H9 (cell line): Measurements from ENCODE around the gene OR9Q1. TPM values are rescaled to one million over a fixed set of nuclear protein-coding genes. Genes with fewer than 3 reads are reported as not detected.

Experiments
- DNase-seq: peaks from one replicate; pipeline ENCODE4 v3.0.0-alpha.2; 2017
- H2AFZ ChIP-seq: one replicate; pipeline ENCODE4 v1.6.1; 2013; ENCODE audit warnings: mild to moderate bottlenecking, low read length, control low read depth, moderate library complexity
- H2AK5ac ChIP-seq: 2 replicates; pipeline ENCODE4 v1.6.1; 2013; ENCODE audit warnings: low read length, control low read depth, mixed read lengths; ENCODE audit not compliant: insufficient read length
- H2BK120ac ChIP-seq: one replicate; pipeline ENCODE4 v1.6.1; 2013; ENCODE audit warnings: low read depth, mild to moderate bottlenecking, low read length, control low read depth, inconsistent platforms; ENCODE audit not compliant: poor library complexity, severe bottlenecking
- H2BK12ac ChIP-seq: 2 replicates; pipeline ENCODE4 v1.6.1; 2013; ENCODE audit warnings: low read length, control low read depth, mixed read lengths, low read depth; ENCODE audit not compliant: insufficient read length
- H2BK15ac ChIP-seq: 2 replicates; pipeline ENCODE4 v1.6.1; 2013; ENCODE audit warnings: low read depth, low read length, control low read depth
- H2BK20ac ChIP-seq: one replicate; pipeline ENCODE4 v1.6.1; 2013; ENCODE audit warnings: low read depth, mild to moderate bottlenecking, low read length, control low read depth, inconsistent platforms; ENCODE audit not compliant: poor library complexity, severe bottlenecking
- H2BK5ac ChIP-seq: 2 replicates; pipeline ENCODE4 v1.6.1; 2013; ENCODE audit warnings: low read length, control low read depth, mixed read lengths; ENCODE audit not compliant: insufficient read length
- H3K14ac ChIP-seq: 2 replicates; pipeline ENCODE4 v1.6.1; 2013; ENCODE audit warnings: low read length, control low read depth; ENCODE audit not compliant: insufficient read depth
- H3K18ac ChIP-seq: 2 replicates; pipeline ENCODE4 v1.6.1; 2013; ENCODE audit warnings: low read depth, mild to moderate bottlenecking, mixed read lengths, low read length, control low read depth; ENCODE audit not compliant: insufficient read length
- H3K23ac ChIP-seq: 2 replicates; pipeline ENCODE4 v1.6.1; 2013; ENCODE audit warnings: low read length, control low read depth, mixed read lengths, low read depth; ENCODE audit not compliant: insufficient read length
- H3K23me2 ChIP-seq: 2 replicates; pipeline ENCODE4 v1.6.1; 2013; ENCODE audit warnings: low read depth, mild to moderate bottlenecking, mixed read lengths, low read length, control low read depth; ENCODE audit not compliant: insufficient read length, poor library complexity, severe bottlenecking
- H3K27ac ChIP-seq: 2 replicates; pipeline ENCODE4 v1.5.1; 2013; ENCODE audit warnings: low read length, control low read depth, mixed read lengths, low read depth; ENCODE audit not compliant: insufficient read length
- H3K27me3 ChIP-seq: 2 replicates; pipeline ENCODE4 v1.6.1; 2013; ENCODE audit warnings: low read length, control low read depth, inconsistent platforms; ENCODE audit not compliant: insufficient read depth
- H3K4ac ChIP-seq: 2 replicates; pipeline ENCODE4 v1.6.1; 2013; ENCODE audit warnings: low read depth, mild to moderate bottlenecking, control low read depth, inconsistent platforms, low read length, moderate library complexity
- H3K4me1 ChIP-seq: 2 replicates; pipeline ENCODE4 v1.6.1; 2013; ENCODE audit warnings: low read length, control low read depth, inconsistent platforms; ENCODE audit not compliant: insufficient read depth
- H3K4me2 ChIP-seq: 2 replicates; pipeline ENCODE4 v1.6.1; 2013; ENCODE audit warnings: low read length, control low read depth, mixed read lengths; ENCODE audit not compliant: insufficient read length, insufficient read depth
- H3K56ac ChIP-seq: 2 replicates; pipeline ENCODE4 v1.6.1; 2013; ENCODE audit warnings: low read depth, mild to moderate bottlenecking, mixed read lengths, low read length, control low read depth; ENCODE audit not compliant: insufficient read length
- H3K79me1 ChIP-seq: 2 replicates; pipeline ENCODE4 v1.6.1; 2013; ENCODE audit warnings: low read depth, mild to moderate bottlenecking, moderate library complexity, low read length, control low read depth, inconsistent platforms; ENCODE audit not compliant: insufficient read depth, poor library complexity, severe bottlenecking
- H3K79me2 ChIP-seq: 2 replicates; pipeline ENCODE4 v1.6.1; 2013; ENCODE audit warnings: low read length, control low read depth, inconsistent platforms; ENCODE audit not compliant: insufficient read depth
- H3K9ac ChIP-seq: 2 replicates; pipeline ENCODE4 v1.6.1; 2013; ENCODE audit warnings: low read length, control low read depth, mixed read lengths; ENCODE audit not compliant: insufficient read length; ENCODE audit errors: extremely low read depth
- H3K9me3 ChIP-seq: one replicate; pipeline ENCODE4 v1.6.1; 2013; ENCODE audit warnings: low read depth, low read length, inconsistent platforms; ENCODE audit not compliant: control insufficient read depth
- H3T11ph ChIP-seq: one replicate; pipeline ENCODE4 v1.6.1; 2013; ENCODE audit warnings: mild to moderate bottlenecking, low read length, control low read depth, inconsistent platforms
- H4K20me1 ChIP-seq: one replicate; pipeline ENCODE4 v1.6.1; 2013; ENCODE audit not compliant: control insufficient read depth, insufficient read length, insufficient read depth
- H4K5ac ChIP-seq: 2 replicates; pipeline ENCODE4 v1.6.1; 2013; ENCODE audit warnings: low read depth, mild to moderate bottlenecking, mixed read lengths, low read length, control low read depth; ENCODE audit not compliant: insufficient read length
- H4K8ac ChIP-seq: replicated peaks from 2 replicates; pipeline ENCODE4 v1.6.1; 2013; ENCODE audit warnings: low read length, control low read depth, mixed read lengths, low read depth; ENCODE audit not compliant: insufficient read length
- H4K91ac ChIP-seq: 2 replicates; pipeline ENCODE4 v1.6.1; 2013; ENCODE audit warnings: low read depth, mild to moderate bottlenecking, moderate library complexity, mixed read lengths, low read length, control low read depth; ENCODE audit not compliant: insufficient read length
- H3K27ac Mint-ChIP-seq, 3 experiments: 2 replicates in 2 of 3; 3 replicates in 1 of 3; pipeline ENCODE4 v1.8.0; 2020 to 2021; ENCODE audit warnings: mixed read lengths in 3 of 3, mild to moderate bottlenecking in 1 of 3, moderate library complexity in 1 of 3
- H3K27me3 Mint-ChIP-seq: 2 replicates; pipeline ENCODE4 v1.8.0; 2021; ENCODE audit warnings: low read depth, mild to moderate bottlenecking, moderate library complexity, mixed read lengths
- H3K36me3 Mint-ChIP-seq, 3 experiments: 2 replicates in 2 of 3; 3 replicates in 1 of 3; pipeline ENCODE4 v1.8.0; 2020 to 2021; ENCODE audit warnings: low read depth in 3 of 3, mixed read lengths in 3 of 3; ENCODE audit not compliant: insufficient read depth in 1 of 3
- H3K4me1 Mint-ChIP-seq, 2 experiments: 2 replicates each; pipeline ENCODE4 v1.8.0; 2020; ENCODE audit warnings: mixed read lengths in 2 of 2
- H3K4me3 Mint-ChIP-seq, 2 experiments: 2 replicates in 1 of 2; 3 replicates in 1 of 2; pipeline ENCODE4 v1.8.0; 2020 to 2021; ENCODE audit warnings: mild to moderate bottlenecking in 2 of 2, mixed read lengths in 2 of 2, moderate library complexity in 1 of 2
- H3K9me3 Mint-ChIP-seq, 2 experiments: 2 replicates in 1 of 2; 3 replicates in 1 of 2; pipeline ENCODE4 v1.8.0; 2020; ENCODE audit warnings: mild to moderate bottlenecking in 2 of 2, mixed read lengths in 2 of 2, moderate library complexity in 1 of 2
- WGBS: extraction: QIAGEN DNeasy Blood & Tissue Kit; methylation state at CpG from one replicate; pipeline ENCODE4 v1.1.7; 2013; ENCODE audit warnings: missing lambda C conversion rate, low lambda C conversion rate, mixed read lengths; ENCODE audit not compliant: insufficient read length; ENCODE audit errors: extremely low coverage; 5-methylcytosine and 5-hydroxymethylcytosine counted together
- total RNA-seq: library from RNA; stranded (reverse); gene quantifications from 2 replicates; pipeline ENCODE4 v1.2.1, GENCODE V29; 2021
- TF ChIP-seq, protein P1 (sequence below): fragments of 200-600 bp; sonication (generic); conservative IDR thresholded peaks from 3 replicates; pipeline ENCODE4 v1.8.0; 2021; ENCODE audit warnings: antibody characterized with exemption, mild to moderate bottlenecking

OR9Q1 gene
- total RNA-seq, 1 experiment from 2014 or later = not detected

DNA sequence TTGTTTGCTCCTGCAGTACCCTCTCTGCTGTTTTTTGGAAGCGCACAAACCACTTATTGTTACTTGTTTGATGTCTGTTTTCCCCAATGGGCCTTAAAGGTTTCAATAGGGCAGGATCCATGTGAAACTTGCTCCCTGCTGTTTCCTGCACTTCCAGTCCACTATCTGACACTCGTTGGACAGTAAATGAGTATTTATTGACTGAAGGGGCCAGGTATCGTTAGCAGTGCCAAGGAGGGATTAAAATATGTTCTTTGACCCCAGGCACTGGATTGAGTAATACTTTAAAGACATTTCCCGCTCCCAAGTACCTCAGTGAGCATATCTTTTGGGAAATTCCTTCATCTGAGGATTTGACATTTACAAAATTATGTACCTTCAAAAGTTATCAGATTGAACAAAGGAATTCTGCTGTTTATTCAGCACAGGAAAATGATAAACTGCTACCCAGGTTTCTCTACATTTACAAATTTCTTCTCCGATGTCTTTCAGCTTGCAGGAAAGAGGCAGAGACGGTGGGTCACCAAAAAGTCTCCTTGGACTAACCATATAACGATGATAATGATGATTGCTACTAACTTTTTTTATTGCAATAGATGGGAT, 141.9 kb downstream of the OR9Q1 start:
- no peaks in the 10 kb centered on the region; a peak in 2 of 5 replicates for H3K9me3 Mint-ChIP-seq
- no peak overlapping the region for H3K23ac ChIP-seq
- H3K4me2 ChIP-seq = no peak overlapping the region
- no peak overlapping the region for H3K27ac Mint-ChIP-seq
- no peak overlapping the region for H3K9ac ChIP-seq
- TF ChIP-seq, protein P1, sequence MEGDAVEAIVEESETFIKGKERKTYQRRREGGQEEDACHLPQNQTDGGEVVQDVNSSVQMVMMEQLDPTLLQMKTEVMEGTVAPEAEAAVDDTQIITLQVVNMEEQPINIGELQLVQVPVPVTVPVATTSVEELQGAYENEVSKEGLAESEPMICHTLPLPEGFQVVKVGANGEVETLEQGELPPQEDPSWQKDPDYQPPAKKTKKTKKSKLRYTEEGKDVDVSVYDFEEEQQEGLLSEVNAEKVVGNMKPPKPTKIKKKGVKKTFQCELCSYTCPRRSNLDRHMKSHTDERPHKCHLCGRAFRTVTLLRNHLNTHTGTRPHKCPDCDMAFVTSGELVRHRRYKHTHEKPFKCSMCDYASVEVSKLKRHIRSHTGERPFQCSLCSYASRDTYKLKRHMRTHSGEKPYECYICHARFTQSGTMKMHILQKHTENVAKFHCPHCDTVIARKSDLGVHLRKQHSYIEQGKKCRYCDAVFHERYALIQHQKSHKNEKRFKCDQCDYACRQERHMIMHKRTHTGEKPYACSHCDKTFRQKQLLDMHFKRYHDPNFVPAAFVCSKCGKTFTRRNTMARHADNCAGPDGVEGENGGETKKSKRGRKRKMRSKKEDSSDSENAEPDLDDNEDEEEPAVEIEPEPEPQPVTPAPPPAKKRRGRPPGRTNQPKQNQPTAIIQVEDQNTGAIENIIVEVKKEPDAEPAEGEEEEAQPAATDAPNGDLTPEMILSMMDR = no peak
- no peak overlapping the region for H4K5ac ChIP-seq
- no peak overlapping the region for H3K56ac ChIP-seq
- H2BK20ac ChIP-seq = no peak overlapping the region
- no peak overlapping the region for H4K8ac ChIP-seq
- H3K14ac ChIP-seq = no peak overlapping the region
- H3K4me1 ChIP-seq = no peaks in the 10 kb centered on the region
- no peak overlapping the region for H2BK5ac ChIP-seq
- no peak overlapping the region for H3K27ac ChIP-seq
- H3K9me3 ChIP-seq = no peaks in the 10 kb centered on the region
- no peak overlapping the region for H2BK15ac ChIP-seq
- H3K4me3 Mint-ChIP-seq = no peak overlapping the region
- no peak overlapping the region for H4K91ac ChIP-seq
- no peaks in the 10 kb centered on the region for H3K27me3 ChIP-seq
- H3K18ac ChIP-seq = no peak overlapping the region
- no peaks in the 10 kb centered on the region for H4K20me1 ChIP-seq
- no peaks in the 10 kb centered on the region for H3K79me1 ChIP-seq
- no peaks in the 10 kb centered on the region for H3K36me3 Mint-ChIP-seq
- no peak overlapping the region for H2AFZ ChIP-seq
- H3K4me1 Mint-ChIP-seq = peaks cover 6 to 7% of the 10 kb centered on the region in 2 experiments
- H3T11ph ChIP-seq = no peak overlapping the region
- H2BK120ac ChIP-seq = no peak overlapping the region
- H2BK12ac ChIP-seq = no peak overlapping the region
- DNase-seq = no peak
- WGBS = no CpG with 5 or more reads among the region's 7 CpGs
- no peaks in the 10 kb centered on the region; the same call in 1 of the 2 replicates for H3K27me3 Mint-ChIP-seq
- no peaks in the 10 kb centered on the region for H3K79me2 ChIP-seq
- H3K23me2 ChIP-seq = no peaks in the 10 kb centered on the region
- H3K4ac ChIP-seq = no peak overlapping the region
- H2AK5ac ChIP-seq = no peak overlapping the region
